HL-60 (cell line): ENCODE measurements around the gene KNCN.

Experiments used
- POLR2AphosphoS5 ChIP-seq: IDR thresholded peaks from 2 replicates; pipeline ENCODE4 v1.6.1; 2012; ENCODE audit warnings: low read depth
- TF ChIP-seq, protein P1 (sequence below): IDR thresholded peaks from one replicate; pipeline ENCODE4 v1.5.1; 2011; ENCODE audit warnings: low read length, control low read depth, inconsistent platforms; ENCODE audit not compliant: insufficient read depth

DNA sequence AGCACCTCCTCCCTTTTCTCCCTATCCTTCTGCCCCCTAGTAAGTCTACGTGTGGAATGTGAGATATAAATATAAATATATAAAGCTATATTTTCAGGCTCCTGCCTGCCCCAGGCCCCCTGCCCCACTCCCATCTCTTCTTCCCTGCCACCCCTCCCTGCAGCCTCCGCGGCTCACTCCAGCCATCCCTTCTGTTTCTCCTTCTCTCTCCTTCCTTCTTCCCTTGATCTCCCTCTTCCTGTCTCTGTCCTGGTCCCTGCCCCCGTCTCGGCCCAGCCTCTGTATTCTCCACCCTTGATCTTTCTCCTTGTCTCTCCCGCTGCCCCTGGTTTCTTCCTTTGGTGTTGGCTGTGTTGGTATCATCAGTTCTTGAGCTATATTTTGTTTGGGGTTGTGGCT is 38.7 kb downstream of the KNCN start:
- TF ChIP-seq, protein P1, sequence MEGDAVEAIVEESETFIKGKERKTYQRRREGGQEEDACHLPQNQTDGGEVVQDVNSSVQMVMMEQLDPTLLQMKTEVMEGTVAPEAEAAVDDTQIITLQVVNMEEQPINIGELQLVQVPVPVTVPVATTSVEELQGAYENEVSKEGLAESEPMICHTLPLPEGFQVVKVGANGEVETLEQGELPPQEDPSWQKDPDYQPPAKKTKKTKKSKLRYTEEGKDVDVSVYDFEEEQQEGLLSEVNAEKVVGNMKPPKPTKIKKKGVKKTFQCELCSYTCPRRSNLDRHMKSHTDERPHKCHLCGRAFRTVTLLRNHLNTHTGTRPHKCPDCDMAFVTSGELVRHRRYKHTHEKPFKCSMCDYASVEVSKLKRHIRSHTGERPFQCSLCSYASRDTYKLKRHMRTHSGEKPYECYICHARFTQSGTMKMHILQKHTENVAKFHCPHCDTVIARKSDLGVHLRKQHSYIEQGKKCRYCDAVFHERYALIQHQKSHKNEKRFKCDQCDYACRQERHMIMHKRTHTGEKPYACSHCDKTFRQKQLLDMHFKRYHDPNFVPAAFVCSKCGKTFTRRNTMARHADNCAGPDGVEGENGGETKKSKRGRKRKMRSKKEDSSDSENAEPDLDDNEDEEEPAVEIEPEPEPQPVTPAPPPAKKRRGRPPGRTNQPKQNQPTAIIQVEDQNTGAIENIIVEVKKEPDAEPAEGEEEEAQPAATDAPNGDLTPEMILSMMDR: no peak
- TF ChIP-seq POLR2AphosphoS5: no peak
